GM19467 (cell line): ENCODE measurements around the gene PRR19.
A peak's percentile ranks its signal among the peaks of the same experiment; 100 is the strongest.

Source experiments
- ATAC-seq: cut with Tn5 transposase; IDR thresholded peaks from one replicate; pipeline ENCODE4 v1.9.1; 2021; ENCODE audit warnings: mild to moderate bottlenecking, moderate library complexity; ENCODE audit not compliant: unreplicated experiment

The PRR19 gene

DNA sequence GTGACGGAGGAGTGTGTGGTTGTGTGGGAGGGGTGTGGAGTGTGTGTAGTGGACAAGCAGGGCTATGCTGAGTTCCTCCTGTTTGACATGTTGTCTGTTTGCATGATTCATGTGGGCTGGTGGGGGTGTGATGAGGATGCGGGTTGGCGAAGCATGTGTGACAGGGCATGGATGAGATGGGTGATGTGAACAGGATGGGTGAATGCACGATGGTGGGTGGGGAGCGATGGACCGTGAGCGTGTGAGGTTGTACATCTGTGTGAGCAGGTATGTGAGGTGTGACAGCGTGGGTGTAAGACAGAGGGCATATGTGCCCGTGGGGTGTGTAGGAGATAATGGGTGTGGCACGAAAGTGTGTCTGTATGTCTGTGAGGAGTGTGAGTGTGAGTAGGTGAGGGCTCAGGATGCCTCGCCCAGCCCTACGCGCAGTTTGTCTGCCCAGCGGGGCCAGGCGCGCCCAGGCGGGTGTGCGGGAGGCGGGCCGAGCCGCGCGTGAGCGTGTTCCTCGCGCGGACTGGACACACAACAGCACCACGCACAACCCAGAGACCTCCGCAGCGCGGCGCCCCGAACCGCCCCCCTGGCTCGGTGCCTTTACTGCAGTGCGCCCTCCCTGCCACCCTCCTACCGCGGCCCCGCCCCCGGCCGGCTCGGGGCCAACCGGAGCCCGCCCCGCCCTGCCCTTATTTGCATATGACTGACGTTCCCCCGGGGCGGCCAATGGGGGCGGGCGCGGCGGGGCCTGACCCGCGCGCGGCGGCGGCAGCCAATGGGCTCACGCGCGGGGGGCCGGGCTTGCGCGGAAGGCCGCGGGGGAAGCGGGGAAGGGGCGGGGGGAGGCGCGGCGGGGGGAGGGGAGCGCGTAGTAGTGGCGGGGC is 18.5 kb upstream of the PRR19 start:
- ATAC-seq: peak; percentile 34

GRCh38 chr19:42284066-42284501 is 17.8 kb upstream of the PRR19 start:
- peak; percentile 18 for ATAC-seq

DNA sequence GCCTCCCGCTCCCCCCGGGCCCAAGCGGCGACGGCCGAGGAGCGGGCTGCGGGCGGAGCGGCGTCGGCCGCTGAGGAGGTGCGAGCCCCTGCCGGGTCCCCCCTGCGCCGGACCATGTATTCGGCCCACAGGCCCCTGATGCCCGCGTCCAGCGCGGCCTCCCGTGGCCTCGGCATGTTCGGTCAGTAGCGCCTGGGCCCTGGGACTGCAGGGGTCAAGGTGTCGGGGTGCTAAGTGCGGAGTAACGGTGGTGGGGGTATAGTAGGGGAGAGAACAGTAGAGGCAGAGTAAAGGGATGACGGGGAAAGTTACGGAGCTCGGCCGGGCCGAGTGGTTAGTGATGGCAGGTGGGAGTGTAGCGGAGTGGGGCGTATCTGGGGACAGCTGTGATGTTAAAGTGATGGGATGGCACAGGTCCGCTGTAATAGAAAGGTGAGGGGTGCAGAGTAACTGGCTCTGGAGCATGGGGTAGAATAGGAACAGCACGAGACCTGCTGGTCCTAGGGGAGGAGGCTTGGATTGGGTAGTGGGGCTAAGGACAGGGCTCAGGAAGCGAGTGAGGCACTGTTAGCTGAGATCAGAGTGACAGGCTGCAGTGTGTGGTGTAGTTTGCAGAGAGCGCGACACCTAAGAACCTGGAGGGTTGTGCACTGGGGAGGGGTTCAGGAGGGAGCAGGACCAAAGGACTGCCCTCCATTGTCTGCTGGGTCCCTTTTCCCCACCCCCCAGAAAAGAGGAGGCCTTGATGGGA is 17.2 kb upstream of the PRR19 start:
- ATAC-seq: no peak

- no peak for ATAC-seq
These were observed 16.4 kb upstream of the PRR19 start for GRCh38 chr19:42285541-42285941.

- ATAC-seq: no peak
These were observed 16.0 kb upstream of the PRR19 start for GRCh38 chr19:42285988-42286348.

DNA sequence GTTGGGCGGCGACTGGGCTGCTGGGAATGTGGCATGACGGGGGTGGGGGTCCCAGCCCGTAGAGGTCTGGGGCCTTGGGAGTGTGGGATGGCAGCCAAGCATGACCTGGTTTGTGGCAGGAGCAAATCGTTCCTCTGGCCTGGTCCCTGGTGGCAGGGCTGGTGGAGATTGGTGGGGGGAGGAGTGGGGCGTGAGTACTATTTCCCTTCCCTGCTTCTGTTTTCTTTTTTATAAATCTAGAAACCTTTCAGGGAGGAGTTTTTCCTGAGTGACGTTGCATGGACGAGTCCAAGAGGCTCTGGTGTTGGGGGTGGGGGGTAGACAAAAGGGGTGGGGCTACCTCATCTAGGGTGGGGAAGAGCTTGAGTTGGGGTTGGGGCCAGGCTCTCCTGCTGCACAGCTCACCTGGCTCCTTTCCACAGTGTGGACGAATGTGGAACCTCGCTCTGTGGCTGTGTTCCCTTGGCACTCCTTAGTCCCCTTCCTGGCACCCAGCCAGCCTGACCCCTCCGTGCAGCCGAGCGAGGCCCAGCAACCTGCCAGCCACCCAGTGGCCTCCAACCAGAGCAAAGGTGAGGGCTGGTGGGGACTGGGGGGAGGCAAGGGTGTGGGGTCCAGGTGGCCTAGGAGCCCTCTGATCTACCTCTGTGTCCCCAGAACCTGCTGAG is 15.4 kb upstream of the PRR19 start:
- no peak for ATAC-seq

GRCh38 chr19:42287017-42287826 is 14.7 kb upstream of the PRR19 start:
- ATAC-seq: no peak

DNA sequence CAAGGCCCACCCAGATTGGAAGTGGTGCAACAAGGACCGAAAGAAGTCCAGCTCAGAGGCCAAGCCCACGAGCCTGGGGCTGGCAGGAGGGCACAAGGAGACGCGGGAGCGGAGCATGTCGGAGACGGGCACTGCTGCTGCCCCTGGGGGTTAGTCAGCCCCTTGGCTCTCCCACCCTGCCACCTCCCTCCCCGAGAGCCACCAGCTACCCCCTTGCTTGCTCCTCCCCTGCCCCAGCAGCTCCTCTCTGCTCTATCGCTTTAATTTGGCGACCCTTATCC is 14.2 kb upstream of the PRR19 start:
- no peak for ATAC-seq

- ATAC-seq: no peak
These were observed 13.5 kb upstream of the PRR19 start for GRCh38 chr19:42288387-42288786.

DNA sequence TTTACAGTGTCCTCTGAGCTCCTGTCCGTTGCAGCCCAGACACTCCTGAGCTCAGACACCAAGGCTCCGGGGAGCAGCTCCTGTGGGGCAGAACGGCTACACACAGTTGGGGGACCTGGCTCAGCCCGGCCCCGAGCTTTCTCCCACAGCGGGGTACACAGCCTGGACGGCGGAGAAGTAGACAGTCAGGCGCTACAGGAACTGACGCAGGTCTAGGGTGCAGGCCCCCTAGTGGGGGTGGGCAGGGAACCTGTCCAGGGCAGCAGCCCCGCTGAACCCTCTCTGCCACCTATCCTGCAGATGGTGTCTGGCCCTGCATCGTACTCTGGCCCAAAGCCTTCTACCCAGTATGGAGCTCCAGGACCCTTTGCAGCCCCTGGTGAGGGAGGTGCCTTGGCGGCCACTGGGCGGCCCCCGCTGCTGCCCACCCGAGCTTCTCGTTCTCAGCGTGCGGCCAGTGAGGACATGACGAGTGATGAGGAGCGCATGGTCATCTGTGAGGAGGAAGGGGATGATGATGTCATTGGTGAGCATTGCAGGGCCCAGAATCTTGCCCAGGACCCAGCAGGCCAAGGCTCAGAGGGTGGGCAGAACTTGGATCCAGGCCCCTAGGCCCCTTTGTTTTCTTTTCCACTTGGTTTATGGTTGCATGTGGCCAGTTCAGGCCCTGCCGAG is 12.9 kb upstream of the PRR19 start:
- ATAC-seq: no peak

- no peak for ATAC-seq
These were observed 12.3 kb upstream of the PRR19 start for GRCh38 chr19:42289556-42290041.

DNA sequence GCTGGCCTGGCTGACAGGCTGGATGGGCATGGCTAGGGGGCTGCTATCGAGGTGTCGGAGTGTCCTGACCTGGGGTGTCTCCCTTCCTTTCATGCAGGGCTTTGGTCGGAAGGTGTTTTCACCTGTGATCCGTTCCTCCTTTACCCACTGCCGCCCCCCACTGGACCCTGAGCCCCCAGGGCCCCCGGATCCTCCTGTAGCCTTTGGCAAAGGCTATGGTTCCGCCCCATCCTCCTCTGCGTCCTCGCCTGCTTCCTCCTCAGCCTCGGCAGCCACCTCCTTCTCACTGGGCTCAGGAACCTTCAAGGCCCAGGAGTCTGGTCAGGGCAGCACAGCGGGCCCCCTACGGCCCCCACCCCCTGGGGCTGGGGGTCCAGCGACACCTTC is 11.8 kb upstream of the PRR19 start:
- no peak for ATAC-seq

- ATAC-seq: no peak
These were observed 11.2 kb upstream of the PRR19 start for GRCh38 chr19:42290523-42291434.

DNA sequence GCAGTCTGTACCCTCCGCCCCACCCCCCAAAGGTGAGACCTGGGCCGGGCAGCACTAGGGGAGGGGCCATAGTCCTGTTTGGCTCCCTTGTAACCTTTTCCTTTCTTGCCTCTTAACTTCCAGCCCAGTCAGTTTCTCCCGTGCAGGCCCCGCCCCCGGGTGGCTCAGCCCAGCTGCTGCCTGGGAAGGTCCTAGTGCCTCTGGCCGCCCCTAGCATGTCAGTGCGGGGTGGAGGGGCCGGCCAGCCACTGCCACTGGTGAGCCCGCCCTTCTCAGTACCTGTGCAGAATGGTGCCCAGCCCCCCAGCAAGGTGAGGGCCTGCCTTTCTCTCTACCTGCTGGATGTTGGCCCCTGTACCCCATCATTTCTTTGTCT is 10.5 kb upstream of the PRR19 start:
- ATAC-seq: no peak

- no peak for ATAC-seq
These were observed 9.6 kb upstream of the PRR19 start for GRCh38 chr19:42292042-42292960.

DNA sequence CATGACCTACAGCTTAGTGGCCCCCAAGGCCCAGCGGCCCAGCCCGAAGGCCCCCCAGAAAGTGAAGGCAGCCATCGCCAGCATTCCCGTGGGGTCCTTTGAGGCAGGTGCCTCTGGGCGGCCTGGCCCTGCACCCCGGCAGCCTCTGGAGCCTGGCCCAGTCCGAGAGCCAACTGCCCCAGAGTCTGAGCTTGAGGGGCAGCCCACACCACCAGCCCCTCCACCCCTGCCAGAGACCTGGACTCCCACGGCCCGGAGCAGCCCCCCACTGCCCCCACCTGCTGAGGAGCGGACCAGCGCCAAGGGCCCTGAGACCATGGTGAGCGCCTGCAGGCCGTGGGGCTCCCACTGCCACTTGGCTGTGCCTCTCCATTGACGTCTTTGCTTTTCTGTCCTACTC is 9.0 kb upstream of the PRR19 start:
- no peak for ATAC-seq

DNA sequence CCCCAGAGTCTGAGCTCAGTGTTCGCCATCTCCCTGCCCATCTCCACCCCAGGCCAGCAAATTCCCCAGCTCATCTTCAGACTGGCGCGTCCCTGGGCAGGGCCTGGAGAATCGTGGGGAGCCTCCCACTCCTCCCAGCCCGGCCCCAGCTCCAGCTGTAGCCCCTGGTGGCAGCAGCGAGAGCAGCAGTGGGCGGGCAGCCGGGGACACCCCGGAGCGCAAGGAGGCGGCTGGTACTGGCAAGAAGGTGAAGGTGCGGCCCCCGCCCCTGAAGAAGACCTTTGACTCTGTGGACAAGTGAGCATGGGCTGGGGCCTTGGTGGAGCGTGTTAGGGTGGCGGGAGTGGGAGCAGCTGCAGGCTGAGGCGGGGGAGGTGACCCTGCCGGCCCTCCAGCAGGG is 8.4 kb upstream of the PRR19 start:
- ATAC-seq: no peak

DNA sequence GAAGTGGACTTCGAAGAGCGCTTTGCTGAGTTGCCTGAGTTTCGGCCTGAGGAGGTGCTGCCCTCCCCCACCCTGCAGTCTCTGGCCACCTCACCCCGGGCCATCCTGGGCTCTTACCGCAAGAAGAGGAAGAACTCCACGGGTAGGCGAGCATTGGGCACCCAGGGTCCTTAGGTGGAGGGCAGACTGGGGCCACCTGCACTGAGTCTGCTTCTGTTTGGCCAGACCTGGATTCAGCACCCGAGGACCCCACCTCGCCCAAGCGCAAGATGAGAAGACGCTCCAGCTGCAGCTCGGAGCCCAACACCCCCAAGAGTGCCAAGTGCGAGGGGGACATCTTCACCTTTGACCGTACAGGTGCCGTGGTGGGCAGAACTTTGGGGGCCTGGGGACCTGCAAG is 8.0 kb upstream of the PRR19 start:
- no peak for ATAC-seq
